ENCODE results near the gene SLCO3A1.

DNA sequence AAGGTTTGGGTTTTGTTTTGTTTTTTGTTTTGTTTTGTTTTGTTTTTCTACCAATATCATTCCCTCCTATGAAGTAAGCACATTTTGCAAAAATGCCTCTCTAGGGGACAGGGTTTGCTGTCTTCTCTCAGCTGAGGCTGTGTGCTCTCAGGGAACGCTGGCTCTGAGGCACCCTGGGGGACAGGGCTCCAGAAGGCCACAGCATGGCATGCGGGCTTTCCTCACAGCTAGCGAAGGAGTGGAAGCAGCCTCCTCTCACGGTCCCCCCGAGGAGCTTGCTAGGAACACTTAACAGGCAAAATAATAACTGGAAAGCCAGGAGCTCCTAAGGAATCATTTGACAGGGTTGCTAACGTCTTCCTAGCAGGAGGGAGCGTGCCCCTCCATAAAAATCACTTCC, 312.5 kb downstream of the SLCO3A1 start:
- TF ChIP-seq, protein P1, sequence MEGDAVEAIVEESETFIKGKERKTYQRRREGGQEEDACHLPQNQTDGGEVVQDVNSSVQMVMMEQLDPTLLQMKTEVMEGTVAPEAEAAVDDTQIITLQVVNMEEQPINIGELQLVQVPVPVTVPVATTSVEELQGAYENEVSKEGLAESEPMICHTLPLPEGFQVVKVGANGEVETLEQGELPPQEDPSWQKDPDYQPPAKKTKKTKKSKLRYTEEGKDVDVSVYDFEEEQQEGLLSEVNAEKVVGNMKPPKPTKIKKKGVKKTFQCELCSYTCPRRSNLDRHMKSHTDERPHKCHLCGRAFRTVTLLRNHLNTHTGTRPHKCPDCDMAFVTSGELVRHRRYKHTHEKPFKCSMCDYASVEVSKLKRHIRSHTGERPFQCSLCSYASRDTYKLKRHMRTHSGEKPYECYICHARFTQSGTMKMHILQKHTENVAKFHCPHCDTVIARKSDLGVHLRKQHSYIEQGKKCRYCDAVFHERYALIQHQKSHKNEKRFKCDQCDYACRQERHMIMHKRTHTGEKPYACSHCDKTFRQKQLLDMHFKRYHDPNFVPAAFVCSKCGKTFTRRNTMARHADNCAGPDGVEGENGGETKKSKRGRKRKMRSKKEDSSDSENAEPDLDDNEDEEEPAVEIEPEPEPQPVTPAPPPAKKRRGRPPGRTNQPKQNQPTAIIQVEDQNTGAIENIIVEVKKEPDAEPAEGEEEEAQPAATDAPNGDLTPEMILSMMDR (IDR thresholded peaks at IDR 0.05), result no peak
- TF ChIP-seq POLR2A (IDR thresholded peaks at IDR 0.05), result no peak
